Neuron (in vitro differentiated cells): ENCODE data around the gene FTCD.
A peak's percentile ranks its signal among the peaks of the same experiment; 100 is the strongest.

Experiments used
- H2AFZ ChIP-seq: one replicate; pipeline ENCODE4 v1.6.1; 2013; ENCODE audit warnings: low read depth, mild to moderate bottlenecking, inconsistent platforms, low read length, moderate library complexity
- H3K27me3 ChIP-seq: one replicate; pipeline ENCODE4 v1.6.1; 2013; ENCODE audit warnings: low read length; ENCODE audit not compliant: insufficient read depth
- H3K36me3 ChIP-seq: one replicate; pipeline ENCODE4 v1.6.1; 2013; ENCODE audit warnings: low read length; ENCODE audit not compliant: insufficient read depth
- H3K4me1 ChIP-seq: one replicate; pipeline ENCODE4 v1.6.1; 2013; ENCODE audit warnings: low read length; ENCODE audit not compliant: insufficient read depth
- H3K4me3 ChIP-seq: 2 replicates; pipeline ENCODE4 v1.5.1; 2013; ENCODE audit warnings: mild to moderate bottlenecking, low read length, moderate library complexity
- H3K9me3 ChIP-seq: one replicate; pipeline ENCODE4 v1.6.1; 2013; ENCODE audit warnings: low read length

The FTCD gene

GRCh38 chr21:46191686-46192575 lies 36.6 kb upstream of the FTCD start:
- H3K4me3 ChIP-seq = no peak overlapping the region
- H3K9me3 ChIP-seq = no peaks in the 10 kb centered on the region
- H3K4me1 ChIP-seq = peaks cover 41% of the 10 kb centered on the region
- H3K27me3 ChIP-seq = no peaks in the 10 kb centered on the region
- no peak overlapping the region for H2AFZ ChIP-seq
- peaks cover 63% of the 10 kb centered on the region for H3K36me3 ChIP-seq

- no peak overlapping the region for H2AFZ ChIP-seq
- no peaks in the 10 kb centered on the region for H3K9me3 ChIP-seq
- peaks cover 57% of the 10 kb centered on the region for H3K36me3 ChIP-seq
- H3K4me3 ChIP-seq = no peak overlapping the region
- H3K27me3 ChIP-seq = no peaks in the 10 kb centered on the region
- peaks cover 41% of the 10 kb centered on the region for H3K4me1 ChIP-seq
Observed at GRCh38 chr21:46191257-46191685, 35.9 kb upstream of the FTCD start.

DNA sequence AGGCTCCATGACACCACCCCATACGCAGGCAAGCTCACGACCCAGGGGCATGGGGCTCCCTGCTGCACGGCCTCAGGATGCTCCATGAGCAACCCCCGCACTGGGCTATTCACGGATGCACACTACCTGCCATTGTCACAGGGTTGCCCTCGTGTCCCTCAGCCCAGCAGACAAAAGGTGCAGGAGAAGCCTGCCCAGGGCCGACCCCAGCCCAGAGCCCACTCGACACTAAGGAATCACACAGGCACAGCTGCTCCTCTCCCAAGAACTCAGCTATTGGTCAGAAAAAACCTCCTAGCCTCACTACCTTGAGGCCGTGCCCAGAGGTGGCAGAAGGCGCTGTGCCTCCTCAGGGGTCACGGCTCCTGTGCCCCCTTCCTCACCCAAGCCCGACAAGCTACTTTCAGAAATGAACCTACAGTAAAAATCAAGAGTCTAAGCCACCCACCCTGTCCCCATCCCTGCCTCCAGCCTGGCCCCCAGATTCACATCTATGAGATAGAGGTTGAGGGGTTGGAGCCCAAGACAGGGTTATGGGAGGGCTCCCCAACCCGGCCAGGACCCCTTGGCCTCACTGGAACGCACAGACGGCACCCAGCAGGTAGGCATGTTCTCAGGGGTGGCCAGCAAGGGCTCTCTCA lies 35.2 kb upstream of the FTCD start:
- H2AFZ ChIP-seq = no peak overlapping the region
- H3K4me1 ChIP-seq = peaks cover 41% of the 10 kb centered on the region
- no peak overlapping the region for H3K4me3 ChIP-seq
- no peaks in the 10 kb centered on the region for H3K9me3 ChIP-seq
- no peaks in the 10 kb centered on the region for H3K27me3 ChIP-seq
- H3K36me3 ChIP-seq = peaks cover 50% of the 10 kb centered on the region

- Histone ChIP-seq H3K4me3 (no peak overlapping the region), H3K9me3 (no peaks in the 10 kb centered on the region), H2AFZ (no peak overlapping the region), H3K36me3 (peaks cover 44% of the 10 kb centered on the region), H3K27me3 (no peaks in the 10 kb centered on the region), H3K4me1 (peaks cover 41% of the 10 kb centered on the region)
Observed at GRCh38 chr21:46189959-46190490, 34.6 kb upstream of the FTCD start.

- peaks cover 38% of the 10 kb centered on the region for H3K36me3 ChIP-seq
- H2AFZ ChIP-seq = no peak overlapping the region
- no peaks in the 10 kb centered on the region for H3K27me3 ChIP-seq
- H3K4me1 ChIP-seq = peaks cover 41% of the 10 kb centered on the region
- H3K4me3 ChIP-seq = no peak overlapping the region
- no peaks in the 10 kb centered on the region for H3K9me3 ChIP-seq
Observed at GRCh38 chr21:46189213-46189958, 34.0 kb upstream of the FTCD start.

DNA sequence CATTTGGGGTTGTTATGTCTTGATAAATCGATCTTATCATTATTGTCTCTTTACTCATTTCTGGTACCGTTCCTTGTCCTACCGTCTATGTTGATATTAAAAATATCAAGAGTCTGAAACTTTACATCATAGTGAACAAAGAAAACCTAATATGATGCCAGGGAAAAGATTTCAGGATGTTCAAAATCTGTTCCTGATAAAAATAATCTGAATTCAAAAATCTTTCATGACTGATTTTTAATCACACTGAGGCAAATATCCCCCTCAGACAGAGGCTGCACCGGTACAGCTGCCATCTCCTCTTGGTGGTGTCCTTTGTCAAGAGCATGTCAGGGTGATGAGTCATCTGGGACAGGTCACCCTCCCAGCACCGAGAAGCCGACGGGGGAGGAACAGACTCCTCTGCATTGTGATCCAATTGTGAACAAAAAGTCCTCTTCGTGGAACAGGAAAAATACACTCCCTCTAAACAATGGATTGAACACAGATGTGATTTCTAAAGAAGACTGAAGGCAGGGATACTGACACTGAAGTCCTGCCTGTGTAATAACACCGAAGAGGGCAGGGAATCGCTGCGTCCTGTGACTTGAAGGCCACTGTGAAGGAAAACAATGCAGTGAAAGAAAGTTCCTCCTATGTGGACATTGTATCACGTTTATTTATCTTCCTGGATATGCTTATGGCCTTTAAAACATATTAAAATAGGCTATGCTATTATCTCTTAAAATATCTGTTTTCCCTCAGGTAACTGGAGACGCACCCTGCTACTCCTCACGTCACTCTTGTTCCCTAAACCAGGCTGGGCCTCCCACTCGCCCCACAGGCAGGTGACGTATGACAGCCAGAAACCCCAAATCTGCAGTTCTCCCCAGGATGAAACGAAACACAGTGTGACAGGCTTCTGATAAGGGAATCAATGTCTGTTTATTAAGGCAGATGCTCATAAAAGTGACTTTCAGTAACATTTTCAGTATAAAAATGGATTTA lies 33.1 kb upstream of the FTCD start:
- no peaks in the 10 kb centered on the region for H3K9me3 ChIP-seq
- no peak overlapping the region for H3K4me3 ChIP-seq
- no peaks in the 10 kb centered on the region for H3K27me3 ChIP-seq
- peaks cover 29% of the 10 kb centered on the region for H3K36me3 ChIP-seq
- peaks cover 41% of the 10 kb centered on the region for H3K4me1 ChIP-seq
- no peak overlapping the region for H2AFZ ChIP-seq

GRCh38 chr21:46187814-46188213 lies 32.4 kb upstream of the FTCD start:
- Histone ChIP-seq H2AFZ (no peak overlapping the region), H3K27me3 (no peaks in the 10 kb centered on the region), H3K4me3 (no peak overlapping the region), H3K36me3 (peaks cover 24% of the 10 kb centered on the region), H3K9me3 (no peaks in the 10 kb centered on the region), H3K4me1 (peaks cover 41% of the 10 kb centered on the region)

- Histone ChIP-seq H3K36me3 (peaks cover 19% of the 10 kb centered on the region), H2AFZ (no peak overlapping the region), H3K4me1 (peaks cover 41% of the 10 kb centered on the region), H3K9me3 (no peaks in the 10 kb centered on the region), H3K4me3 (no peak overlapping the region), H3K27me3 (no peaks in the 10 kb centered on the region)
Observed at GRCh38 chr21:46187261-46187660, 31.9 kb upstream of the FTCD start.

DNA sequence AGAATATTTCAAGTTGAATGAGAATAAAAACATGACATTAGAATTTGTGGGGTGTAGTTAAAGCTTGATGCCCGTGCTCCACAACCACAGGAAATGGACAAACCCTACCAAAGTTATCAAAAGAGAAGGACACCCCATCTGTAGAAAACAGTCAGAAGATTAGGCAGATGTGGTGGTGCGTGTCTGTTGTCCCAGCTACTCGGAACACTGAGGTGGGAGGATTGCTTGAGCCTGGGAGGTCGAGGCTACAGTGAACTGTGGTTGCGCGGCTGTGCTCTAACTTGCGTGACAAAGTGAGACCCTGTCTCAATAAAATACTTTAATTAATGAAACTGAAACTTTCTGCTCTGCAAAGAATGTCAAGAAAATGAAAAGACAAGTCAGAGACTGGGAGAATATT lies 30.3 kb upstream of the FTCD start:
- peaks cover 34% of the 10 kb centered on the region for H3K4me1 ChIP-seq
- H3K4me3 ChIP-seq = no peak overlapping the region
- H3K27me3 ChIP-seq = no peaks in the 10 kb centered on the region
- H3K36me3 ChIP-seq = peaks cover 4% of the 10 kb centered on the region
- H2AFZ ChIP-seq = no peak overlapping the region
- H3K9me3 ChIP-seq = no peaks in the 10 kb centered on the region

GRCh38 chr21:46184625-46185555 lies 29.5 kb upstream of the FTCD start:
- H3K27me3 ChIP-seq = no peaks in the 10 kb centered on the region
- peak overlapping the region; percentile 65 for H3K4me3 ChIP-seq
- H3K36me3 ChIP-seq = no peaks in the 10 kb centered on the region
- H3K4me1 ChIP-seq = peaks cover 26% of the 10 kb centered on the region
- H3K9me3 ChIP-seq = no peaks in the 10 kb centered on the region
- H2AFZ ChIP-seq = no peak overlapping the region

GRCh38 chr21:46183910-46184624 lies 28.7 kb upstream of the FTCD start, which contains the start of gene SPATC1L:
Gene SPATC1L, minus strand, starts transcription at chr21:46184459. Its CDS starts 1,643 bp downstream, at chr21:46182816.
- Histone ChIP-seq H2AFZ (no peak within 1 kb of the TSS), H3K36me3 (no peaks in the 10 kb centered on the region), H3K4me3 (peak within 1 kb of the TSS; percentile 65), H3K27me3 (no peaks in the 10 kb centered on the region), H3K4me1 (peaks cover 18% of the 10 kb centered on the region), H3K9me3 (peaks cover 2% of the 10 kb centered on the region)
